Sigmoid colon (tissue), 7 donors: Measurements from ENCODE around the gene KMT2B. TPM values are rescaled to one million over a fixed set of nuclear protein-coding genes. Genes with fewer than 3 reads are reported as not detected.
A peak's percentile ranks its signal among the peaks of the same experiment; 100 is the strongest.

ENCODE experiments used
- DNase-seq: peaks from one replicate; pipeline ENCODE4 v3.0.0-alpha.2; 2019
- H3K27ac ChIP-seq, 4 donors: fragments of 200-600 bp; sonication (generic); one replicate each; pipeline ENCODE4 v1.5.1; 2016 to 2019; ENCODE audit warnings: mild to moderate bottlenecking in 1 of 4
- H3K27me3 ChIP-seq, 3 donors: fragments of 200-600 bp; sonication (generic); one replicate each; pipeline ENCODE4 v1.5.1; 2019; ENCODE audit warnings: mild to moderate bottlenecking in 1 of 3
- H3K36me3 ChIP-seq, 4 donors: fragments of 200-600 bp; sonication (generic); one replicate each; pipeline ENCODE4 v1.5.1; 2016 to 2019
- H3K4me1 ChIP-seq, 4 donors: fragments of 200-600 bp; sonication (generic); one replicate each; pipeline ENCODE4 v1.5.1; 2017 to 2019
- H3K4me3 ChIP-seq, 4 donors: fragments of 200-600 bp; sonication (generic); one replicate each; pipeline ENCODE4 v1.5.1; 2017 to 2019; ENCODE audit warnings: mild to moderate bottlenecking in 2 of 4, moderate library complexity in 1 of 4
- H3K9me3 ChIP-seq, 4 donors: fragments of 200-600 bp in 3 of 4; sonication (generic) in 3 of 4; one replicate each; pipeline versions ENCODE4 v1.5.1 to v1.6.1; 2013 to 2019
- CTCF ChIP-seq, 4 experiments: fragments of 450-650 bp in 3 of 4; fragments of 200-600 bp in 1 of 4; IDR thresholded peaks; one replicate each; pipeline ENCODE4 v1.5.1; 2016 to 2019; ENCODE audit warnings: antibody characterized with exemption in 4 of 4, mild to moderate bottlenecking in 3 of 4, moderate library complexity in 2 of 4
- EP300 ChIP-seq, 4 donors: sonication (generic); formaldehyde crosslinking; IDR thresholded peaks; one replicate each; pipeline ENCODE4 v1.6.1; 2017; ENCODE audit warnings: antibody characterized with exemption in 4 of 4
- POLR2A ChIP-seq, 2 donors: fragments of 450-650 bp; IDR thresholded peaks; one replicate each; pipeline ENCODE4 v1.6.1; 2016; ENCODE audit warnings: antibody characterized with exemption in 2 of 2, mild to moderate bottlenecking in 2 of 2, moderate library complexity in 2 of 2
- POLR2AphosphoS5 ChIP-seq, 4 donors: sonication (generic); formaldehyde crosslinking; IDR thresholded peaks; one replicate each; pipeline ENCODE4 v1.6.1; 2017; ENCODE audit warnings: antibody characterized with exemption in 4 of 4
- WGBS, 2 donors: extraction: QIAGEN DNeasy Blood & Tissue Kit; methylation state at CpG; one replicate each; pipeline ENCODE4 v1.1.7; 2013; 5-methylcytosine and 5-hydroxymethylcytosine counted together
- intact Hi-C: fragments of 100-400 bp; cut with DNase I; formaldehyde crosslinking; loops from one replicate; pipeline ENCODE4 v1.15.1; 2023
- polyA plus RNA-seq, 3 donors: library from polyadenylated mRNA; stranded (reverse); fragments of 200-250 nt; gene quantifications; one replicate each; pipeline ENCODE4 v1.2.3, GENCODE V29; 2013
- total RNA-seq, 4 donors: library from RNA; depleted of rRNA; stranded (reverse); fragments of >200 nt; gene quantifications; one replicate each; pipeline ENCODE4 v1.1.0, GENCODE V29; 2016
- donor health status: healthy with polysubstance abuse.
- donor health status: Bipolar disorder and iron deficiency.
- donor health status: healthy.

Gene KMT2B
- total and polyA plus RNA-seq, 7 donors, result 6.4 to 32.2 (median 12.3) TPM

GRCh38 chr19:35752746-35753350 is 35.0 kb downstream of the KMT2B start:
- WGBS, 2 donors, result 95 to 96% methylated on average over 20 of the region's 20 CpGs
- H3K27ac ChIP-seq, result peak overlapping the region; percentile 98 to 99 (median 99)

GRCh38 chr19:35753634-35754369 is 36.0 kb downstream of the KMT2B start:
- peak; percentile 72 for DNase-seq
- Histone ChIP-seq H3K27ac (peak overlapping the region; percentile 98 to 99 (median 99)), H3K4me1 (peaks cover 0 to 63% (median 56%) of the 10 kb centered on the region in 4 donors), H3K9me3 (no peaks in the 10 kb centered on the region), H3K4me3 (no peak overlapping the region), H3K27me3 (no peaks in the 10 kb centered on the region), H3K36me3 (peaks cover 6 to 25% (median 24%) of the 10 kb centered on the region in 4 donors)
- intact Hi-C loops, result loop anchor here (10.0 kb wide), 1 partner anchor 301 kb away; the partner anchor contains the start of genes THAP8 and WDR62
- WGBS, 2 donors, result 92 to 96% methylated on average over 20 of the region's 20 CpGs
- TF ChIP-seq EP300 (IDR thresholded peaks at IDR 0.05) (no peak), CTCF (IDR thresholded peaks at IDR 0.05) (no peak), POLR2A (IDR thresholded peaks at IDR 0.05) (no peak), POLR2AphosphoS5 (IDR thresholded peaks at IDR 0.05) (no peak)

More at GRCh38 chr19:35752746-35753350, 35.0 kb downstream of the KMT2B start:
- H3K27me3 ChIP-seq, result no peaks in the 10 kb centered on the region
- H3K36me3 ChIP-seq, result peaks cover 6 to 25% (median 24%) of the 10 kb centered on the region in 4 donors
- peak; percentile 64 for DNase-seq
- TF ChIP-seq POLR2A (IDR thresholded peaks at IDR 0.05), result no peak
- intact Hi-C loops, result loop anchor here (10.0 kb wide), 1 partner anchor 302 kb away; the partner anchor contains the start of genes THAP8 and WDR62
- no peak overlapping the region for H3K4me3 ChIP-seq
- peaks cover 0 to 62% (median 55%) of the 10 kb centered on the region in 4 donors for H3K4me1 ChIP-seq
- H3K9me3 ChIP-seq, result no peaks in the 10 kb centered on the region

GRCh38 chr19:35754370-35755130 is 36.7 kb downstream of the KMT2B start:
- Histone ChIP-seq H3K4me3 (peak overlapping the region; percentile 4 to 85 (median 80)), H3K36me3 (peaks cover 6 to 25% (median 24%) of the 10 kb centered on the region in 4 donors), H3K27me3 (no peaks in the 10 kb centered on the region), H3K27ac (peak overlapping the region; percentile 98 to 99 (median 99)), H3K9me3 (no peaks in the 10 kb centered on the region), H3K4me1 (peaks cover 0 to 63% (median 55%) of the 10 kb centered on the region in 4 donors)
- intact Hi-C loops, result loop anchor here (5.0 to 10.0 kb wide), 4 partner anchors 107 to 388 kb away; partner anchors contain the start of genes CAPNS1, COX6B1, THAP8 and WDR62
- WGBS, 2 donors, result 85 to 87% methylated on average over 13 of the region's 13 CpGs
- TF ChIP-seq CTCF (IDR thresholded peaks at IDR 0.05), result no peak
- no peak for TF ChIP-seq POLR2A (IDR thresholded peaks at IDR 0.05)
- TF ChIP-seq POLR2AphosphoS5 (IDR thresholded peaks at IDR 0.05), result peak in 1 of 4 donors; percentile 15
- TF ChIP-seq EP300 (IDR thresholded peaks at IDR 0.05), result no peak
- peak; percentile 70 for DNase-seq

- intact Hi-C loops, result loop anchor here (5.0 to 10.0 kb wide), 4 partner anchors 108 to 387 kb away; partner anchors contain the start of genes CAPNS1, COX6B1, THAP8 and WDR62
- DNase-seq, result no peak
- H3K27ac ChIP-seq, result peak overlapping the region; percentile 98 to 99 (median 99)
- peak overlapping the region; percentile 4 to 85 (median 80) for H3K4me3 ChIP-seq
- peaks cover 0 to 61% (median 50%) of the 10 kb centered on the region in 4 donors for H3K4me1 ChIP-seq
- peaks cover 6 to 28% (median 24%) of the 10 kb centered on the region in 4 donors for H3K36me3 ChIP-seq
- H3K9me3 ChIP-seq, result no peaks in the 10 kb centered on the region
- TF ChIP-seq POLR2AphosphoS5 (IDR thresholded peaks at IDR 0.05) (peak in 1 of 4 donors; percentile 52), POLR2A (IDR thresholded peaks at IDR 0.05) (peak in 1 of 2 donors; percentile 35), EP300 (IDR thresholded peaks at IDR 0.05) (no peak)
- no peaks in the 10 kb centered on the region for H3K27me3 ChIP-seq
- 30 to 49% methylated on average over 17 of the region's 17 CpGs for WGBS, 2 donors
Measured at GRCh38 chr19:35755131-35755549, 37.3 kb downstream of the KMT2B start.
